ENCODE measurements around the gene COX17.

DNA sequence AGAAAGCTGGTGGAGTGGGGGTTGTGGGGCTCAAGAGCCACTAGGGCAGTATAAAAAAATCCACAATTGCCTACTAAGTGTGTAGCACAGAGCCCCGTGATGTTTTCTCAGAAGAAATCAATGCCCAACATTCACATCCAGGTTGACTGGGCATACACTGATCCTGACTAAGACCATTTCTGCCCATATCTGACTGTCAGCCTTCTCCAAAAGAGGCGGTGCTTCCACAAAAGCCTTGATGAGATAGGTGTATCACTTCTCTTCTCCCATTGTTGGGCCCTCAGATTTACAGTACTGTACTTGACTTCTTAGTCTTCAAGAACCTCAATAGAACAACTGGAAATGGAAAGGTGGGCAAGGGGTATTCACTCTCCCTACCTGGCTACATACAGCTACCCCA lies 18.2 kb downstream of the COX17 start:
- TF ChIP-seq, protein P1, sequence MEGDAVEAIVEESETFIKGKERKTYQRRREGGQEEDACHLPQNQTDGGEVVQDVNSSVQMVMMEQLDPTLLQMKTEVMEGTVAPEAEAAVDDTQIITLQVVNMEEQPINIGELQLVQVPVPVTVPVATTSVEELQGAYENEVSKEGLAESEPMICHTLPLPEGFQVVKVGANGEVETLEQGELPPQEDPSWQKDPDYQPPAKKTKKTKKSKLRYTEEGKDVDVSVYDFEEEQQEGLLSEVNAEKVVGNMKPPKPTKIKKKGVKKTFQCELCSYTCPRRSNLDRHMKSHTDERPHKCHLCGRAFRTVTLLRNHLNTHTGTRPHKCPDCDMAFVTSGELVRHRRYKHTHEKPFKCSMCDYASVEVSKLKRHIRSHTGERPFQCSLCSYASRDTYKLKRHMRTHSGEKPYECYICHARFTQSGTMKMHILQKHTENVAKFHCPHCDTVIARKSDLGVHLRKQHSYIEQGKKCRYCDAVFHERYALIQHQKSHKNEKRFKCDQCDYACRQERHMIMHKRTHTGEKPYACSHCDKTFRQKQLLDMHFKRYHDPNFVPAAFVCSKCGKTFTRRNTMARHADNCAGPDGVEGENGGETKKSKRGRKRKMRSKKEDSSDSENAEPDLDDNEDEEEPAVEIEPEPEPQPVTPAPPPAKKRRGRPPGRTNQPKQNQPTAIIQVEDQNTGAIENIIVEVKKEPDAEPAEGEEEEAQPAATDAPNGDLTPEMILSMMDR (IDR thresholded peaks at IDR 0.05): no peak
- no peak for TF ChIP-seq POLR2A (IDR thresholded peaks at IDR 0.05)
